GM23338 (cell line): ENCODE measurements around the gene F2RL3. TPM values are rescaled to one million over a fixed set of nuclear protein-coding genes. Genes with fewer than 3 reads are reported as not detected.

Experiments used
- ATAC-seq: fragments of 200-7000 bp; cut with Tn5 transposase; 3 replicates; pipeline ENCODE4 v1.9.1; 2020
- DNase-seq: peaks from one replicate; pipeline ENCODE4 v3.0.0-alpha.2; 2015; ENCODE audit warnings: low spot score
- H2AFZ ChIP-seq: fragments of 200-600 bp; sonication (generic); 2 replicates; pipeline ENCODE4 v1.8.0; 2016; ENCODE audit warnings: antibody characterized with exemption, mild to moderate bottlenecking, moderate library complexity
- H3F3A ChIP-seq: fragments of 200-600 bp; sonication (generic); replicated peaks from 2 replicates; pipeline ENCODE4 v1.8.0; 2017; ENCODE audit warnings: antibody characterized with exemption, mixed run types, low read depth
- H3K27ac ChIP-seq: fragments of 200-600 bp; sonication (generic); 2 replicates; pipeline ENCODE4 v1.6.1; 2016; ENCODE audit warnings: low read depth
- H3K27me3 ChIP-seq: fragments of 200-600 bp; sonication (generic); 2 replicates; pipeline ENCODE4 v1.8.0; 2016; ENCODE audit warnings: mild to moderate bottlenecking, mixed run types, moderate library complexity; ENCODE audit not compliant: insufficient read depth
- H3K36me3 ChIP-seq: fragments of 200-600 bp; sonication (generic); 2 replicates; pipeline ENCODE4 v1.8.0; 2016; ENCODE audit warnings: mild to moderate bottlenecking; ENCODE audit not compliant: insufficient read depth
- H3K4me1 ChIP-seq: fragments of 200-600 bp; sonication (generic); 2 replicates; pipeline ENCODE4 v1.8.0; 2016; ENCODE audit warnings: mild to moderate bottlenecking, moderate library complexity; ENCODE audit not compliant: insufficient read depth
- H3K4me2 ChIP-seq: fragments of 200-600 bp; sonication (generic); 2 replicates; pipeline ENCODE4 v1.7.1; 2017; ENCODE audit warnings: mixed run types
- H3K4me3 ChIP-seq: fragments of 200-600 bp; sonication (generic); 2 replicates; pipeline ENCODE4 v1.6.1; 2016; ENCODE audit warnings: mixed run types
- H3K79me2 ChIP-seq: fragments of 200-600 bp; sonication (generic); replicated peaks from 2 replicates; pipeline ENCODE4 v1.8.0; 2017; ENCODE audit warnings: mild to moderate bottlenecking; ENCODE audit not compliant: insufficient read depth
- H3K9me2 ChIP-seq: fragments of 200-600 bp; sonication (generic); 2 replicates; pipeline ENCODE4 v1.8.0; 2017; ENCODE audit not compliant: insufficient read depth
- H4K20me1 ChIP-seq: fragments of 200-600 bp; sonication (generic); replicated peaks from 2 replicates; pipeline ENCODE4 v1.8.0; 2017; ENCODE audit warnings: mild to moderate bottlenecking; ENCODE audit not compliant: insufficient read depth
- H3K27ac Mint-ChIP-seq: 2 replicates; pipeline ENCODE4 v1.8.0; 2020; ENCODE audit warnings: inconsistent platforms, mild to moderate bottlenecking, moderate library complexity, mixed read lengths
- H3K27me3 Mint-ChIP-seq: 3 replicates; pipeline ENCODE4 v1.8.0; 2022; ENCODE audit warnings: low read depth, mild to moderate bottlenecking, moderate library complexity, mixed read lengths, inconsistent platforms; ENCODE audit not compliant: insufficient read depth, poor library complexity
- H3K36me3 Mint-ChIP-seq: 3 replicates; pipeline ENCODE4 v1.8.0; 2021; ENCODE audit warnings: low read depth, mild to moderate bottlenecking, inconsistent platforms, moderate library complexity, mixed read lengths
- H3K4me1 Mint-ChIP-seq: 3 replicates; pipeline ENCODE4 v1.8.0; 2020; ENCODE audit warnings: mild to moderate bottlenecking, inconsistent platforms, mixed read lengths
- H3K4me3 Mint-ChIP-seq: 3 replicates; pipeline ENCODE4 v1.8.0; 2021; ENCODE audit warnings: moderate library complexity, mild to moderate bottlenecking, inconsistent platforms, mixed read lengths
- H3K9me3 Mint-ChIP-seq: 3 replicates; pipeline ENCODE4 v1.8.0; 2020; ENCODE audit warnings: moderate library complexity, mild to moderate bottlenecking, inconsistent platforms, mixed read lengths
- CREB1 ChIP-seq: fragments of 250-450 bp; sonication (Bioruptor Pico); IDR thresholded peaks from 2 replicates; pipeline ENCODE4 v1.5.0; 2020; ENCODE audit warnings: low read depth, mild to moderate bottlenecking, moderate library complexity
- ETS1 ChIP-seq: IDR thresholded peaks from 2 replicates; pipeline ENCODE4 v1.6.1; 2016; ENCODE audit warnings: antibody characterized with exemption
- EZH2 ChIP-seq: fragments of 200-600 bp; sonication (generic); IDR thresholded peaks from one replicate; pipeline ENCODE4 v1.8.0; 2017; ENCODE audit warnings: antibody characterized with exemption, mild to moderate bottlenecking, low read depth; ENCODE audit not compliant: unreplicated experiment
- EZH2phosphoT487 ChIP-seq: fragments of 200-600 bp; sonication (generic); IDR thresholded peaks from one replicate; pipeline ENCODE4 v1.8.1; 2018; ENCODE audit warnings: antibody characterized with exemption; ENCODE audit not compliant: unreplicated experiment
- POLR2AphosphoS5 ChIP-seq: IDR thresholded peaks from 2 replicates; pipeline ENCODE4 v1.6.1; 2016; ENCODE audit warnings: antibody characterized with exemption, low read depth
- STAT1 ChIP-seq: IDR thresholded peaks from one replicate; pipeline ENCODE4 v1.6.1; 2016; ENCODE audit warnings: antibody characterized with exemption; ENCODE audit not compliant: unreplicated experiment
- polyA plus RNA-seq: library from polyadenylated mRNA; unstranded; fragments of >200 nt; fragmentation: Nextera tagmentation; extraction: Ambion mirVana; gene quantifications from 2 replicates; pipeline ENCODE4 v1.2.1, GENCODE V29; 2016
- total RNA-seq: library from RNA; depleted of rRNA; stranded (reverse); fragments of >200 nt; shearing (Covaris generic); gene quantifications from 2 replicates; pipeline ENCODE4 v1.2.3, GENCODE V29; 2014
- TF ChIP-seq, protein P1 (sequence below): fragments of 250-450 bp; sonication (Bioruptor Pico); IDR thresholded peaks from 2 replicates; pipeline ENCODE4 v1.5.0; 2020; ENCODE audit warnings: mild to moderate bottlenecking, moderate library complexity
- TF ChIP-seq, protein P2 (sequence below): IDR thresholded peaks from one replicate; pipeline ENCODE4 v1.6.1; 2018; ENCODE audit warnings: antibody characterized with exemption; ENCODE audit not compliant: unreplicated experiment
- TF ChIP-seq, protein P3 (sequence below), 2 experiments: fragments of 200-600 bp in 1 of 2; sonication (generic) in 1 of 2; conservative IDR thresholded peaks; 2 replicates each; pipeline versions ENCODE4 v1.5.1 to v1.6.1; 2016 to 2017; ENCODE audit warnings: antibody characterized with exemption in 2 of 2, low read depth in 2 of 2, mild to moderate bottlenecking in 2 of 2, moderate library complexity in 1 of 2

Gene F2RL3
- total and polyA plus RNA-seq, 2 experiments from 2014 or later, result not detected

DNA sequence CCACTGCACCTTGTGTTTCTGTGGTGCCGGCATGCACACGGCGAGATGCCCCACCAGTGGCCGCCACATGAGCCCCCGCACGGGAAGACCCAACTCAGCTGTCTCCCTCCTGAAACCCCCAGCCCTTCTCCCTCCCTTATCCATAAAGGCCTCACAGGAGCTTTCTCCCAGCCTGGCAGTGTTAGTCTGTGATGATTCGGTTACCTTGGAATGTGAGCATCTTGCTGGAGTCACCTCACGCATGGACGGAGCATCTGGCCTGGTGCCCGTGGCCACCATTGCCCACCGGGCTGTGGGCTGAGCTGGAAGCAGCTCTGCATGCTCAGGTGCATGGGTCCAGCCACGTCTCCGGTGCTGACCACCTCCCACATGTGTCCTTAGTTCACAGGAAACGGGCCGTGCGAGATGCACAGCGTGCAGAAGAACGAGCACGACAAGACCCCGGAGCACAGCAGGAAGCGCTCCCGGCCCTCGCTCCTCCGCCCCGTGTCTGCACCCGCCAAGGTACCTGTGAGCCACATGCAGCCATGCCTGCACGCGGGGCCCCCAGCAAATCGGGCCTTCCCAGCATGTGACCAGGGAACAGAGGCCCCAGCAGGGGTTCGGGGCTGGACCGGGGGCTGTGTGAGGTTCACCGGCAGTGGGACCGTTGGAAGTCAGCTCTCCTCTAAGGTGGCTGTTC is 37.6 kb upstream of the F2RL3 start (continued):
- TF ChIP-seq, protein P1, sequence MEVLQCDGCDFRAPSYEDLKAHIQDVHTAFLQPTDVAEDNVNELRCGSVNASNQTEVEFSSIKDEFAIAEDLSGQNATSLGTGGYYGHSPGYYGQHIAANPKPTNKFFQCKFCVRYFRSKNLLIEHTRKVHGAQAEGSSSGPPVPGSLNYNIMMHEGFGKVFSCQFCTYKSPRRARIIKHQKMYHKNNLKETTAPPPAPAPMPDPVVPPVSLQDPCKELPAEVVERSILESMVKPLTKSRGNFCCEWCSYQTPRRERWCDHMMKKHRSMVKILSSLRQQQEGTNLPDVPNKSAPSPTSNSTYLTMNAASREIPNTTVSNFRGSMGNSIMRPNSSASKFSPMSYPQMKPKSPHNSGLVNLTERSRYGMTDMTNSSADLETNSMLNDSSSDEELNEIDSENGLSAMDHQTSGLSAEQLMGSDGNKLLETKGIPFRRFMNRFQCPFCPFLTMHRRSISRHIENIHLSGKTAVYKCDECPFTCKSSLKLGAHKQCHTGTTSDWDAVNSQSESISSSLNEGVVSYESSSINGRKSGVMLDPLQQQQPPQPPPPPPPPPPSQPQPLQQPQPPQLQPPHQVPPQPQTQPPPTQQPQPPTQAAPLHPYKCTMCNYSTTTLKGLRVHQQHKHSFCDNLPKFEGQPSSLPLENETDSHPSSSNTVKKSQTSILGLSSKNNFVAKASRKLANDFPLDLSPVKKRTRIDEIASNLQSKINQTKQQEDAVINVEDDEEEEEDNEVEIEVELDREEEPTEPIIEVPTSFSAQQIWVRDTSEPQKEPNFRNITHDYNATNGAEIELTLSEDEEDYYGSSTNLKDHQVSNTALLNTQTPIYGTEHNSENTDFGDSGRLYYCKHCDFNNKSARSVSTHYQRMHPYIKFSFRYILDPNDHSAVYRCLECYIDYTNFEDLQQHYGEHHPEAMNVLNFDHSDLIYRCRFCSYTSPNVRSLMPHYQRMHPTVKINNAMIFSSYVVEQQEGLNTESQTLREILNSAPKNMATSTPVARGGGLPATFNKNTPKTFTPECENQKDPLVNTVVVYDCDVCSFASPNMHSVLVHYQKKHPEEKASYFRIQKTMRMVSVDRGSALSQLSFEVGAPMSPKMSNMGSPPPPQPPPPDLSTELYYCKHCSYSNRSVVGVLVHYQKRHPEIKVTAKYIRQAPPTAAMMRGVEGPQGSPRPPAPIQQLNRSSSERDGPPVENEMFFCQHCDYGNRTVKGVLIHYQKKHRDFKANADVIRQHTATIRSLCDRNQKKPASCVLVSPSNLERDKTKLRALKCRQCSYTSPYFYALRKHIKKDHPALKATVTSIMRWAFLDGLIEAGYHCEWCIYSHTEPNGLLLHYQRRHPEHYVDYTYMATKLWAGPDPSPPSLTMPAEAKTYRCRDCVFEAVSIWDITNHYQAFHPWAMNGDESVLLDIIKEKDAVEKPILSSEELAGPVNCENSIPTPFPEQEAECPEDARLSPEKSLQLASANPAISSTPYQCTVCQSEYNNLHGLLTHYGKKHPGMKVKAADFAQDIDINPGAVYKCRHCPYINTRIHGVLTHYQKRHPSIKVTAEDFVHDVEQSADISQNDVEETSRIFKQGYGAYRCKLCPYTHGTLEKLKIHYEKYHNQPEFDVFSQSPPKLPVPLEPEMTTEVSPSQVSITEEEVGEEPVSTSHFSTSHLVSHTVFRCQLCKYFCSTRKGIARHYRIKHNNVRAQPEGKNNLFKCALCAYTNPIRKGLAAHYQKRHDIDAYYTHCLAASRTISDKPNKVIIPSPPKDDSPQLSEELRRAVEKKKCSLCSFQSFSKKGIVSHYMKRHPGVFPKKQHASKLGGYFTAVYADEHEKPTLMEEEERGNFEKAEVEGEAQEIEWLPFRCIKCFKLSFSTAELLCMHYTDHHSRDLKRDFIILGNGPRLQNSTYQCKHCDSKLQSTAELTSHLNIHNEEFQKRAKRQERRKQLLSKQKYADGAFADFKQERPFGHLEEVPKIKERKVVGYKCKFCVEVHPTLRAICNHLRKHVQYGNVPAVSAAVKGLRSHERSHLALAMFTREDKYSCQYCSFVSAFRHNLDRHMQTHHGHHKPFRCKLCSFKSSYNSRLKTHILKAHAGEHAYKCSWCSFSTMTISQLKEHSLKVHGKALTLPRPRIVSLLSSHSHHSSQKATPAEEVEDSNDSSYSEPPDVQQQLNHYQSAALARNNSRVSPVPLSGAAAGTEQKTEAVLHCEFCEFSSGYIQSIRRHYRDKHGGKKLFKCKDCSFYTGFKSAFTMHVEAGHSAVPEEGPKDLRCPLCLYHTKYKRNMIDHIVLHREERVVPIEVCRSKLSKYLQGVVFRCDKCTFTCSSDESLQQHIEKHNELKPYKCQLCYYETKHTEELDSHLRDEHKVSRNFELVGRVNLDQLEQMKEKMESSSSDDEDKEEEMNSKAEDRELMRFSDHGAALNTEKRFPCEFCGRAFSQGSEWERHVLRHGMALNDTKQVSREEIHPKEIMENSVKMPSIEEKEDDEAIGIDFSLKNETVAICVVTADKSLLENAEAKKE (CRISPR knock-in tag), result no peak
- no peak for TF ChIP-seq POLR2AphosphoS5
- TF ChIP-seq EZH2, result no peak

DNA sequence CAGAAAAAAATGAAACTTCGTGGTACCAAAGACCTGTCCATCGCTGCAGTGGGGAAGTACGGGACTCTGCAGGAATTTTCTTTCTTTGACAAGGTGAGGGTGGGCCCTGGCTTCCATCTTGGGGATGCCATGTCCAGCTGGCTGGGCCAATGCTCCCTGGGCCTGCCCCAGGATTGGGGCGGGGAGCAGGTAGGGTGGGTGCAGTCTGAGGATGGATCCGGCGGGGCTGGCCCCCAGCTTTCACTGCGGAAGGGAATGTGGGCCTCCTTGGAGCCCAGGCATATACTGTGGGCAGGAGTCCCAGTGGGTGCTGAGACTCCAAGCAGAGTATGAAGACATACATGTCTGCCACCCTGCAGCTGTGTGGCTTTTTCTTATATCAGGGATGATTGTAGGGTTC is 35.7 kb upstream of the F2RL3 start:
- Histone ChIP-seq H2AFZ (no peak overlapping the region), H3K4me2 (no peak overlapping the region), H3K9me2 (no peaks in the 10 kb centered on the region), H3K4me3 (no peak overlapping the region), H3K27ac (no peak overlapping the region), H3K79me2 (0 out of 2 replicates have a peak, but pooled peaks cover 6% of the 10 kb centered on the region), H3K27me3 (no peaks in the 10 kb centered on the region), H3K36me3 (peaks cover 27% of the 10 kb centered on the region), H3F3A (no peaks in the 10 kb centered on the region), H3K4me1 (no peaks in the 10 kb centered on the region), H4K20me1 (0 out of 2 replicates have a peak, but pooled peaks cover 4% of the 10 kb centered on the region)
- ATAC-seq (no peak), DNase-seq (no peak)
- Mint-ChIP-seq H3K9me3 (no peaks in the 10 kb centered on the region), H3K4me1 (no peaks in the 10 kb centered on the region), H3K36me3 (peaks cover 73% of the 10 kb centered on the region), H3K27me3 (peaks cover 11% of the 10 kb centered on the region), H3K4me3 (no peak overlapping the region), H3K27ac (no peak overlapping the region)
- TF ChIP-seq EZH2phosphoT487 (no peak), ETS1 (no peak), EZH2 (no peak), STAT1 (no peak), POLR2AphosphoS5 (no peak), CREB1 (CRISPR knock-in tag) (no peak)
- TF ChIP-seq, protein P2, sequence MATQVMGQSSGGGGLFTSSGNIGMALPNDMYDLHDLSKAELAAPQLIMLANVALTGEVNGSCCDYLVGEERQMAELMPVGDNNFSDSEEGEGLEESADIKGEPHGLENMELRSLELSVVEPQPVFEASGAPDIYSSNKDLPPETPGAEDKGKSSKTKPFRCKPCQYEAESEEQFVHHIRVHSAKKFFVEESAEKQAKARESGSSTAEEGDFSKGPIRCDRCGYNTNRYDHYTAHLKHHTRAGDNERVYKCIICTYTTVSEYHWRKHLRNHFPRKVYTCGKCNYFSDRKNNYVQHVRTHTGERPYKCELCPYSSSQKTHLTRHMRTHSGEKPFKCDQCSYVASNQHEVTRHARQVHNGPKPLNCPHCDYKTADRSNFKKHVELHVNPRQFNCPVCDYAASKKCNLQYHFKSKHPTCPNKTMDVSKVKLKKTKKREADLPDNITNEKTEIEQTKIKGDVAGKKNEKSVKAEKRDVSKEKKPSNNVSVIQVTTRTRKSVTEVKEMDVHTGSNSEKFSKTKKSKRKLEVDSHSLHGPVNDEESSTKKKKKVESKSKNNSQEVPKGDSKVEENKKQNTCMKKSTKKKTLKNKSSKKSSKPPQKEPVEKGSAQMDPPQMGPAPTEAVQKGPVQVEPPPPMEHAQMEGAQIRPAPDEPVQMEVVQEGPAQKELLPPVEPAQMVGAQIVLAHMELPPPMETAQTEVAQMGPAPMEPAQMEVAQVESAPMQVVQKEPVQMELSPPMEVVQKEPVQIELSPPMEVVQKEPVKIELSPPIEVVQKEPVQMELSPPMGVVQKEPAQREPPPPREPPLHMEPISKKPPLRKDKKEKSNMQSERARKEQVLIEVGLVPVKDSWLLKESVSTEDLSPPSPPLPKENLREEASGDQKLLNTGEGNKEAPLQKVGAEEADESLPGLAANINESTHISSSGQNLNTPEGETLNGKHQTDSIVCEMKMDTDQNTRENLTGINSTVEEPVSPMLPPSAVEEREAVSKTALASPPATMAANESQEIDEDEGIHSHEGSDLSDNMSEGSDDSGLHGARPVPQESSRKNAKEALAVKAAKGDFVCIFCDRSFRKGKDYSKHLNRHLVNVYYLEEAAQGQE, result no peak
- TF ChIP-seq, protein P3, sequence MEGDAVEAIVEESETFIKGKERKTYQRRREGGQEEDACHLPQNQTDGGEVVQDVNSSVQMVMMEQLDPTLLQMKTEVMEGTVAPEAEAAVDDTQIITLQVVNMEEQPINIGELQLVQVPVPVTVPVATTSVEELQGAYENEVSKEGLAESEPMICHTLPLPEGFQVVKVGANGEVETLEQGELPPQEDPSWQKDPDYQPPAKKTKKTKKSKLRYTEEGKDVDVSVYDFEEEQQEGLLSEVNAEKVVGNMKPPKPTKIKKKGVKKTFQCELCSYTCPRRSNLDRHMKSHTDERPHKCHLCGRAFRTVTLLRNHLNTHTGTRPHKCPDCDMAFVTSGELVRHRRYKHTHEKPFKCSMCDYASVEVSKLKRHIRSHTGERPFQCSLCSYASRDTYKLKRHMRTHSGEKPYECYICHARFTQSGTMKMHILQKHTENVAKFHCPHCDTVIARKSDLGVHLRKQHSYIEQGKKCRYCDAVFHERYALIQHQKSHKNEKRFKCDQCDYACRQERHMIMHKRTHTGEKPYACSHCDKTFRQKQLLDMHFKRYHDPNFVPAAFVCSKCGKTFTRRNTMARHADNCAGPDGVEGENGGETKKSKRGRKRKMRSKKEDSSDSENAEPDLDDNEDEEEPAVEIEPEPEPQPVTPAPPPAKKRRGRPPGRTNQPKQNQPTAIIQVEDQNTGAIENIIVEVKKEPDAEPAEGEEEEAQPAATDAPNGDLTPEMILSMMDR (conservative IDR thresholded peaks at IDR 0.05; ENCODE audit: low read depth in 2 of 2), result no peak
